HG02885 (cell line): Measurements from ENCODE around the gene LACRT.

Source experiments
- ATAC-seq: cut with Tn5 transposase; IDR thresholded peaks from one replicate; pipeline ENCODE4 v1.9.1; 2021; ENCODE audit warnings: mild to moderate bottlenecking; ENCODE audit not compliant: unreplicated experiment, poor library complexity

LACRT gene

DNA sequence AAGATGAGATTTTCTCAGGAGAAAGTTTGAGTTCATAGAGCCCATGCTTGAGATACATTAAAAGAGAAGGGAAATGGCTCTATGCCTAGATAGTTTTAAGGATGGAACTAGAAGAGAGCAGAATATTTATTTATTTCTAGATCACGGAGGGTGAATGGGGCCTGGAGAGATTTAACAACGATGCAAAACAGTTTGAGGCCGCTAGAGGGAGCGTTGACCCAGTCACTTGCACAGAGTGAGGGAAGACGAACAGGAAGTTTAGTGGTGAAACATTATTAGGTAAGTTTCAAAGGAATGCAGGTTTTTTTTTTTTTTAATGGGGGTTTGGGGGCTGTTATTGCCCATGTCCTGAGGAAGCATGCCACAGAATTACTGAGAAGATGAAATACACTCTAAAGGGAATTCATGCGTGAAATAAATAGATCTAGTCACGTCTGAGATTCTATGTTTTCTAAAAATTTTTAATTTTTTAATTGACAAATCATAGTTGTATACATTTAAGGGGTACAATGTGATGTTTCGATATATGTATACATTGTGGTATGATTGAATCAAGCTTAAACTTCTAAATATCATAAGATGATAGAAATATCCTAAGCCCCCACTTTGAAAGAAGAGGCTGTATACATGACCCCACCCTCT is 31.4 kb downstream of the LACRT start:
- peak; percentile 95 for ATAC-seq

DNA sequence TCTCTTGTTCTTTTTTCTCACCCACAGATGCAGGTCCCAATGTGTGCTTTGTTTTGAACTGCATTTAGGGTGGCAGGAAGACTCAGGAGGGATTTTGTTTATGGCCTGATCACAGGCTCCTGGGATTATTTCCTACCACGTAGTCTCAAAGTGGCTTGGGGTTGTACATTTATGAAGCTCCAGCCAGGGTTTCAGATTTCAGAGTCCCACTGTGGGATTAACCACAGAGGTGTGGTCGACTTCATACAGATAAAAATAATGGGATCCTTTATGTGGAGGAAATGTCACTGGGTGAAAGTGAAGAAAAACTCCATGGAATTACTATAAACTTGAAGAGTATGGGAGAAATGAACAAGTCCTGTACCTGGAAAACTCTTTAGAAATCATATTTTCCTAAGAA is 32.0 kb downstream of the LACRT start:
- no peak for ATAC-seq

DNA sequence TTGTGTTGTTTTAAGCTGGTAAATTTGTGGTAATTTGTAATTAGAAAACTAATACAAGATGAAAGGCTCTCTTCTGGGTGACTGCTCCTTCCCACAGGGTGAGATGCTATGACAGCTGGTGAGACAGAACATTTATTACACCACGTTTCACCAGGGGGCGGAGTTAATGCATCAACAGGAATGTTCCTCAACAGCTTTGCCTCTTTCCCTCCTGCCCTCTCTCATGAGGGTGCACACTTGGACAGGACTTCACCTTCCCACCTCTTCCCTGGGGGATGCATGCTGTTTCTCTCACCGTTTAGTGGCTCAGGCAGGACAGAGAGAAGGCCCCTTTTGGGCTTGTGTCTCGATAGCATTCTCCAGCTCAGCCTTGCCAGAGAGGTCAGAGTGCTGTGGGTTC is 32.9 kb downstream of the LACRT start:
- no peak for ATAC-seq

DNA sequence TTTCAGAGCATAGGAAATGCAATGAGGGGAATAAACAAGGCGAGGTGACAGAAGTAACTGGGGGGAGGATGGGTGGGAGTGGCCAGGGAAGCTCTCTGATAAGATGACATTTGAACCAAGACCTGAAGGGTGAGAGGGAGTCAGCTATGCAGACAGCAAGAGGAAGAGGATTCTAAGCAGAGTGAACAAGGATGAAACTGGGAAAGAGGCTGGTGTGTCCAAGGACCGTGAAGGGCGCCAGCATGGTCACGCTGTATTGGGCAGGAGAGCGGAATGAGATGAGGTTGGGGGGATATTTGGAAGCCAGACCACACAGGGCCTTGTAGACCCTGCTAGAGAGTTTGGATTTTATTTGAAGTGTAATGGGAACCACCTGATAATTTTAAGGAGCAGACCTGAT is 35.7 kb downstream of the LACRT start:
- ATAC-seq, result no peak

DNA sequence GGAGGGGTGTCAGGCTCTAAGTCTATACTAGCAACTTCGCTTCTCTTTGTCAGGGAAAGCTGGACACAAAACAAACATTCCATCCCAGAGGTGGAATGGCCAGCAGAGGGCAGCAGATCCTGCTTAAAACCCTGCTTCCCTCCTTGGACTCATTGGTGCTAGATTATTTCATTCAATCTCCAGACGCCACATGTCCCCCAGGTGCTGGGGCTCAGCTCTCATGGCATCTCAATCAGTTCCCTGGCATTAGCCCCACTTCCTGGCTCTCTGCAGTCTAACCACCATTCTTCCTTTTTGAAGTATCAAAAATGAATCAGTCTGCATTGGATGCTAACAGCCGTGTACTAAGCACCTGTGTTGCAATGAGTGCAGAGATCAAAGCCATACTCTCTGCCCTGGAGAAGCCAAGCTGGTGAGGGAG is 38.2 kb downstream of the LACRT start:
- no peak for ATAC-seq

DNA sequence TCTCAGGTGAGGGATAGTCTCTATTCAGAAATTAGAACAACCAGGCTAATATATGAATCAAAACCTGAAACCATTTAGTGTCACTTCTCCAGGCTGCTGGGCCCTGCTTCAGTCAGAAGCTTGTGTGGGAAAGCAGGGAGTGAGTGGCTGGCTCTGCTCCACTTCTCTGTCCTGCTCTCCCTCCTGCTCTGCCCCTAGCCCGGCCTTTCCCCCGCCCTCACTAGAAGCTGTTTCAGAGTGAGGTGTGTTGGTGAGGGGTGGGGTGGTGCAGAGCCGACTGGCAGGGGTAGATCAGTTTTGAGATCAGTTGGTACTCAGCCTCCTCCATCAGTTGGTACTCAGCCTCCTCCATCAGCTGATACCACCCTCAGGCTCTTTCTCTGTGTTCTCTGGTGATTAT is 39.2 kb downstream of the LACRT start:
- ATAC-seq, result no peak

DNA sequence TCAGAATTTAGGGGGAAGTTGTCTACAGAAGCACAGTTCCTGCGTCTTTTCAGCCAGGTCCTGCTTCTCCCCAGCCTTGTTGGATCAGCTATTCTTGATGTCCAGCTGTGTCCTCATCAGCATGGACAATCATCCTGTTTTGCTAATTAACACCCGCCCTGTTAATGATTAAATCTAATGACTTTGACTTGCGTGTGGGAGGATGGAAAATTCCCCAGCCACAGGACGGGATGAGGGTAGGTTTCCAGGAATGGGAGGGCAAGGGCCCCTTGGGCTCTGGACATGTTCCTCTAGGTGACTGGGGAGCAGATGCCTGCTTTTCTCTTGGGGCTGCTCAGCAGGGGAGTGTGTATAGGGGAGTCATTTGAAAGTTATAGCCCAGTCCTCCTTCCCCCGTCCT is 41.0 kb downstream of the LACRT start:
- ATAC-seq, result no peak

DNA sequence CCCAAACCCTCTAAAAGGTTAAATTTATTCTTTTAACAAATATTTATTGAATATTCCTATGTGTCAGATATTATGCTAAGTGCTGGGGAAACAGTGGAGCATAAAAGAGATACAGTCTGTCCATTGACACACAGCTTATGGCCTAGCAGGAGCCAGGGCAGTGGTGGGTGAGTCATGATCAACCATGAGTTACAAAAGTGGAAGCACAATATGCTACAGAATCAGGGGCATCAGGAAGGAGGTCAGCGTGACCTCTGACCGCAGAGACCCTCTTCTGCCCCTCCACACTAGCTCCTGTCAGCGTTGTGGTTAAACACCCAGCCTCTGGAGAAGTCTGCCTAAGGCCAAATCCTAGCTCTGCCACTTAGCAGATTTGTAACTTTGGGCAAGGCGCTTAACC is 41.6 kb downstream of the LACRT start:
- no peak for ATAC-seq

DNA sequence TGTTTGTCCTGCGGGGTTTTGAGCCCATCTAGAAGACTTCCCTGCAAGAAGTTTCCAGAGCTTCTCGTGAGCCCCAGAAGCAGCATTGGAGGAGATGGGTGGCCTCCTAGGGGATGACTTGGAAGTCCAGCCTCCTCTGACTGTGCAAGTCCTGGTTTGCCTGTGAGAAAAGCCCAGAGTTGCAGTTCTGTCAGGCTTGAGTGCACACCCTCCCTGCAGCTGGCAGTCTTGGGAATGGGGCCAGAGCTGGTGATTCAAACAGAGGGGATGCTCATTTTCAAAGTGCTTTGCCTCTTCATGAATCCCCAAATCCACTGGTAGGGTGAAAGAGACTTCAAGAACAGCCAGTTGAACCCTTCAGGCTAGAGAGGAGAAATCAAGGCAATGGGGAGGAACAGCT is 42.4 kb downstream of the LACRT start:
- no peak for ATAC-seq

DNA sequence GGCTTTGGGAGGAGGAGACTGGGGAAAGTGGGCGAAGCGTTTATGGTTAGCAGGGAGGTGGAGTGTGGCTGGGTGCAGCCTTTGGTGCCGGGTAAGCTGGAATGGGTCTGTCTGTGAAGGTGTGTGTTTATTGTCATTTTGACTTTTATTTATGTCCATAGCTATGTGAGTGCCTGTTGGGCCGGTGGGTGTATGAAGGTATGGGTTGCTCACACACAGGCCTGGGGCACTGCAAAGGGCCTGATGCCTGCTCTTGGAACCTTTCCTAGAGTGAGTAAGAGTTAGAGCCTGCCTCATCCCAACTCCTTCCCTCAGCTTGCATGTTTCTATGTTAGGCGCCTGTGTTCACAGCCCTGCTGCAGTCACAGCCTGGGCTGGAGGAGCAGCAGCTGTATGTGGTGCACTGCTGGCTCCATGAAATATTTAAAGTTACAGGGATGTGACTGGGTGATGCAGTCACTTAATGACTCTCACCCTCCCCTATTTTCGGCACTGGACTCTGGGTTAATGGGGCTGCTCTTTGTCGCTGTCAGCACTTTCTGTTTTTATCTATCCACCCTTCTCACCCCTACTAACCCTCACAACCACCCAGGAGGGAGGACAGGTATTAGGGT is 43.6 kb downstream of the LACRT start:
- ATAC-seq, result no peak

DNA sequence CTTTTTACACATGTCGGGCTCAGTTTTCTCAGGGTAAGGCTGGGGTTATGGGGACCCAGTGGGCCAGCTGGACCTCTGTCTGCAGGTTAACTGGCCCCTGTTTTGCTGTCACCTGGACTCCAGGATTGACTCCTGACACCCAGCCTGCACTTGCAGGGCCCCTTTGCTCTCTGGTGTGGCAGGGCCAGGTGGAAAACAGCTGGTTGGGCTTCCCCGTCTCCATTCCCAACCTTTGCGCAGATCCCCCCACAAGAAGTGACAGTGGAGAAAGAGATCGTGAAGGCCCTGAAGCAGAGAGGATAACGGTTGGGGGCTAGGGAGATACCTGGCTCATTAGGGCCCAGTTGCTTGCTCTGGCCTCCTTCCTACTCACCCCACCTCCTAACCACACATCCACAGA is 44.7 kb downstream of the LACRT start:
- ATAC-seq, result no peak

DNA sequence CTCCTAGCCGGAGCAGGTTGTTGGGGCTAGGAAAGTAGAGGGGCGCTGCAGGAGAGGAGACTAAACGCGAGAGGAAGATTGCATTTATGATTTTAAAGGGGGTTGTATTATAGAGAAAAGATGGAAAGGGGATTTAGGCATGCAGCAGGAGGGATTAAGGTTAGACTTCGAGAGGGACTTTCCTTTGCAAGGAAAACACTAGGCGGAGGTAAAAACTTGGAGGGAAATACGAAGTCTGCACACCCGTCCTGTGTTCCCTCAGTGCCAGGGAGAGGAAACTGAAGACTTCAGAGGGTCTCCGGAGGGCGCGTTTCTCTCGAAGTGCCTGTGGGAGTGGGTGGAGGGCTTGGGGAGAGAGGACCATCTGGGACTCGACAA is 45.8 kb downstream of the LACRT start:
- no peak for ATAC-seq

DNA sequence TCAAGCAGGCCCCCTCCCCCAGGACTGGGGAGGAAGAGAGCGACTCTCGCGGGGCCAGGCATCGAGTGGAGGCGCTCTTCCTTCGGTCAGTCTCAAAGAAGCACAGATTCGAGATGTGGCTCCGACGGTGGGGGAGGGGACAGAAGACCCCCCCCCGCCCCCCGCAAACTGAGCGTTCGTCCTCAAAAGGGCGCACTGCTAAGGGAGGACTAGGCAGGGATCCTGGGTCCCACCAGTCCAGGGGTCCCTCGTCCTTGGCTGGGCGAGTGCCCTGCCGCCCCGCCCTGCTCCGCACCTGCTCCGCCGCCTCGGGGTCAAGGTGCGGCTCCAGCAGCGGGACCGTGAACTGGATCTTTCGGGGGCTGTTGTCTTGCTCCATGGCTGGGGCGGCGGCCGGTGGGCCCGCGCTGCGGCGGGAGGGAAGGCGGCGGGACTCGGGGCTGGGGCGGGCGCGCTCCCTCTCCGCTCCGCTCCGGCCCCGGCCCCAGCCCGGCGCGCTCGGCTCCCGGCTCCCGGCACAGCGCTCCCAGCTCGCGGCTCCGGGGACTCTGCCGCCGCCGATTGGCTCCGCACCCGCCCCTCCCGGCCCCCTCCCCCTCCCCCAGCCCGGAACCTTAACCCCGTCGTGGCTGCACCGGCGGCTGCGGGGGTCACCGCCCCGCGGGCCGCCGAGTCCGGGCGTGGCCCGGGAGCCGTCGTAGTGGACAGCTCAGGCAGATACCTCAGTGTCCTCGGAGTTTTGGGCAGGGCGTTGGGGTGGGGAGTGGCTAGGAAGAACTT is 46.4 kb downstream of the LACRT start, which contains the start of gene PPP1R1A:
PPP1R1A (minus strand) TSS at position 550 of the 780 bp plus-strand sequence; CDS start at position 379, 171 bp downstream.
- no peak for ATAC-seq

DNA sequence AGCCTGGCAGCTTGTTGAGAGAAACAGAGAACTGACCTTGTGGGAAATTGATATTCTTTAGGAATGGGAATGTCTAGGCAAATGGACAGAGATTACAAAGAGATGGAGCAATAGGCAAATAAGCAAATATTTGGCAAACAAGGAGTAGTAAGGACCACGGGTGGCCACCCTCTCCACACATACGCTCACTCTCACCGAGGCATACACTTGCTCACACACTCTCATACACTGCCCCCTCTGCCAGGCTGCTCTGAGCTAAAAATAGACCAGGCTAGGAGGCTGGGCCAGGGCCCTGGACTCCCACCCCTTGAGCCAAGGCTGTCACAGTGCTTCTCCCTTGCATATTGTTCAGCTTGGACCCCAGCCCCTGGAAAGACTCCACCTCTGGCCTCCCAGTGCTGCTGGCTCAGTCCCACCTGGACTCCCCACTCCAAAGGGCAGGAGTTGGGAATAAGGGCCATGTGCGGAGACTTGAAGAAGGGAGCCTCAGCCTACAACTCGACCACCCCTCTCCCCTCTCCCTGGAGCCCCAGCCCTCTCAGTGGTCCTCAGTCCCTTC is 47.3 kb downstream of the LACRT start:
- ATAC-seq, result no peak

DNA sequence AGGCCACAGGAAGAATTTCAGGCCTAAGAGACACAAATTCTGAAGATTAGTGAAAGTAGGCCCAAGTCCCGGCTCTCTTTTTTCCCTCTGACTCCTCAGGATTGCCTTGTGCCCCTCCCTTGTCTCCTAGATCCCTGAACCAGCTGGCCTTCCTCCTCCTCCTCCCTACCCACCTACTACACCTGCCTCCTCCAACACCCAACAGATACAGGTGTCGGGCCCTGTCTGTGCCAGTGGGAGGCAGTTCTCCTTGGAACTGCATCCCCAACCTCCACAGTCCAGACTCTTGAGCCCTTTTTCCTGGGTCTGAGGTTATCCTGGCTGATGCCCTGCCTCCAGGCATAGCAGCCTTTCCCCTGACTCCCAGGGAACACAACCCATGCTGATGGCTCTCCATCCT is 48.1 kb downstream of the LACRT start:
- ATAC-seq, result no peak

DNA sequence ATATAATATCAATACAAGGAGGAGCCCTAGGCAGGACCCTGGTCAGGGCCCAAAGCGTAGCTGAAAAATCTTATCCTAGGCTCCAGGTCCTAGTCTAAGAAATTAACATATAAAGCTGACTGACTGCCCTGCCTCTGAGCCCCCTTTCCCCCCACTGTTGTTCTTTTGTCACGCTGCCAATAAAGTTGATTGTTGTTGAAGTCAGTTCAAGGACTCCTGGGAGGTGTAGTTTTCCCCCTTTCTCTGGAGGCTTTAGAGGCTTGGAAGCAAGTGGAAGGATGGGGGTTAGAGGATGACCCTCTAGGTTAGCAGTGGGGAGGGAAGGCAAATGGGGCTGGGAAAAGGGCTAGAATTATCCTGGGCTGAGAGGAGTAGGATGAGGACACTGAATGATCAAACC is 49.5 kb downstream of the LACRT start:
- ATAC-seq, result no peak

DNA sequence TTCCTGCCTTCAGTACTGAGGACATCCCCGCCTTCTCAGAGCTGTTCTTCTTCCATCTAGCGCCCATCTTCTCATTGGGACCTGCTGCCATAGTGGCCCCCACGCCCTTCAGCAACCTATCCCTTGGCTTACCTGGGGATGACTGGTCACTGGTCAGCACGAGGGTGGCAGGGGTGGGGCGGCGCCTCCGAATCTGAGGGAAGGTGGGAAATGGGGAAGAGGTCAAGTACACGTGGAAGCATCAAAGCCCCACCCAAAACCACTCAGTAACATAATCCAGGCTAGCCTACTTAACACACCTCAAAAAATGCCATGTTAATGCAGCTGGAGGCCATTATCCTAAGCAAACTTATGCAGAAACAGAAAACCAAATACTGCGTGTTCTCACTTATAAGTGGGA is 50.6 kb downstream of the LACRT start:
- no peak for ATAC-seq

DNA sequence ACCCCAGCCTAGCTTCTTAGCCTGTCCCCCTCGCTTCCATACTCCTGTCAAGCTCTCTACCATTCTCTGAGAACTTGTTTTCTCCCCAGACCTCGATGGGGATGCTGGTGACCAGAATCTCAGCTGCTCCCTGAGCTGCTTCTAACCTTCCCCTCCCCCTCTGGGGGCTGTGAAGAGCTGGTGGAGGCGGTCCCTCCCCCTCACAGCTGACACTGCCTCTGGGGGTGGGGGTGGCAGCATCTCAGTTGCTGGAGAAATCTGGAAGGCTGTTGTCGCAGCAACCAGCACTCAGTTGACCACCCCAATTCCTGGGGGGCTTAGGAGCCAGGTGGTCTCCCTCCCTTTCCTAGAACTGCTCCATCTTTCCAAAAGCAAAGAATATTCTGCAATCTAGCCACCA is 51.0 kb downstream of the LACRT start:
- ATAC-seq, result no peak

DNA sequence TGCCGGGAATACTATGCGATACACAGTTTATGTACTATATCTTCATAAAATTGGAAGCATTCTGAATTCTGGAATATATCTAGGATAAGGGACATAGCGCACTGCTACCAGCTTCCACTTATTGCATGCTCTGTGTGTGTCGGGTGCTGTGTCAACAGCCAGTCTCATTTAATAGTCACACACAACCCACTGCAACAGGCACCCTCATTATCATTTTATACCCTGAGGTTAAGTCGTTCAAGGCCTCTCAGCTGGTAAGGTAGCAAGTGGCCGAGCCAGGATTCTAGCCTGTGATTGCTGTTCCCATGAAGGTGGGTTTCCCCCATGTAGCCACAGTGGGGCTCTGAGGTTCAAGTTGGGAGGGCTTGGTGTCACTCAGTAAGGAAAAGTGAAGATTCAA is 53.3 kb downstream of the LACRT start:
- ATAC-seq, result no peak
